ENCODE measurements around the gene PCGF3. TPM values are rescaled to one million over a fixed set of nuclear protein-coding genes. Genes with fewer than 3 reads are reported as not detected.

PCGF3 gene, protein sequence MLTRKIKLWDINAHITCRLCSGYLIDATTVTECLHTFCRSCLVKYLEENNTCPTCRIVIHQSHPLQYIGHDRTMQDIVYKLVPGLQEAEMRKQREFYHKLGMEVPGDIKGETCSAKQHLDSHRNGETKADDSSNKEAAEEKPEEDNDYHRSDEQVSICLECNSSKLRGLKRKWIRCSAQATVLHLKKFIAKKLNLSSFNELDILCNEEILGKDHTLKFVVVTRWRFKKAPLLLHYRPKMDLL
- total RNA-seq (2014; rRNA removed; shearing (Covaris generic)), result 25.3 and 33.3 TPM in 2 replicates

DNA sequence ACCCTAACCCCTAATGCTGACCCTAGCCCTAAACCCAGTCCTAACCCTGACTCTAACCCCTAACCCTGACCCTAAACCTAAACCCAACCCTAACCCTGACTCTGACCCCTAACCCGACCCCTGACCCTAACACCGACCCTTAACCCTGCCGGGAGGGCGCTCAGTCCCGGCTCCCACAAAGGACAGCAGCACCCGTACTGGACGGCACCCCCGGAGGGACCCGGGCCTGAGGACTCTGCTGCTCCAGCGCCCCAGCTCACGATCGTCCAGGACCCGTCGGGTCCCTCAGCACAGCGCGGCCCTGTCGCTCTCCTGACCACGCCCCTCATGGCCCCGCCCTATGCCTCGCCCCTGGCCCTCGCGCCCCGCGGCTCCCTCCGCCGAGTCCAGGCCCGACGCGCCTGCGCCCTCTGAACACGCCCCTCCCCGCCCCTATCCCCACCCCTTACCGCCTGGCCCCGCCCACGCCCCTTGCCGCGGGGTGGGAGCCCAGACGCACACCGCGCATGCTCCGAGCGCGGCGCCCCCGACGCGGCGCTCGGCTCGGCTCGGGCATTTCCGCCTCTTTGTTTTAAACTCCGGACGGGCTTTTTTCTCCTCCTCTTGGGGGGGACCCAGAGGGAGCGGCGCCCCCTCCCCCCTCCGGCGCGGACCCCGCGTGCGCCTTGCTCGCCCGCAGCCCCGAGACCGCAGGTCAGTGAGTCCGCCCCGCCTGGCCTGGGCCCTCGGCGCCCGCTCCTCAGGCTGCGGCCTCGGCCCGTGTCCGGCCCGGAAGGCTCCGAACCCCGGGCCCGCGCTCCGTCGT lies at the start of gene PCGF3:
PCGF3 (plus strand) TSS at position 555 of the 805 bp plus-strand sequence. CDS start 27,849 bp downstream, outside the sequence.
- DNase-seq (ENCODE audit: low read depth), result peak; percentile 87

DNA sequence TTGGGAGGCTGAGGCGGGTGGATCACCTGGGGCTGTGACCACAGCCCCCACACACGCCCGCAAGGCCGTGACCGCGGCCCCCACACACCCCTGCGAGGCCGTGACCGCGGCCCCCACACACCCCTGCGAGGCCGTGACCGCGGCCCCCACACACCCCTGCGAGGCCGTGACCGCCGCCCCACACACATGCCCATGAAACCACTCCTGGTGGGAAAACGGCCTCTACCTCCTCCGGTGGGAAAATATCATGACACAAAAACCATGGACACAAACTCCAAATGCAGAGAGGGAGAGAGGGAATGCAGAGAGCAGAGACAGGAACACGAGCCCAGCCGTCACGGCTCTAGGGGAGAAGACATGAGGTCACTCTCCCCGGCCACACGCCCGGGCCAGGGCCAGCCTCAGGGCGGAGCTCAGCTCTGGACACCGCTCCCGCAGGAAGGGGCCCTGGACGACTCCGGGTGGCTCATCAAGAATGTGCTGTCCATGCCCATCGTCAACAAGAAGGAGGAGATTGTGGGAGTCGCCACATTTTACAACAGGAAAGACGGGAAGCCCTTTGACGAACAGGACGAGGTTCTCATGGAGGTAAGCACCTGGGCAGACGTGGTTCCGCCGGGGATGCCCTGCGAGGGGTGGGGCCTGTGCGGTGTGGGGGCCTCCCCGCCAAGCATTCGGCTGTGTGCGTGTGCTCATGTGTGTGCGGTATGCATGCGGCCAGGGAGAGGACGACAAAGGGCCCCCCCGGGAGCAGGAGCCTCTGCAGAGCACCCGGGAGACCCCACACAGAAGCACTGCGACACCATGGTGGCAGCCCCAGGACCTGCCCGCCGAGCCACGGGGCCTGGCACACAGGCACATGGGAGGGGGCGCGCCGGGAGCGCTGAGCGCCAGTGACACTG lies 48.9 kb upstream of the PCGF3 start:
- DNase-seq (ENCODE audit: low read depth), result no peak

- no peak for DNase-seq (ENCODE audit: low read depth)
Observed at GRCh38 chr4:657338-657833, 48.2 kb upstream of the PCGF3 start.

DNA sequence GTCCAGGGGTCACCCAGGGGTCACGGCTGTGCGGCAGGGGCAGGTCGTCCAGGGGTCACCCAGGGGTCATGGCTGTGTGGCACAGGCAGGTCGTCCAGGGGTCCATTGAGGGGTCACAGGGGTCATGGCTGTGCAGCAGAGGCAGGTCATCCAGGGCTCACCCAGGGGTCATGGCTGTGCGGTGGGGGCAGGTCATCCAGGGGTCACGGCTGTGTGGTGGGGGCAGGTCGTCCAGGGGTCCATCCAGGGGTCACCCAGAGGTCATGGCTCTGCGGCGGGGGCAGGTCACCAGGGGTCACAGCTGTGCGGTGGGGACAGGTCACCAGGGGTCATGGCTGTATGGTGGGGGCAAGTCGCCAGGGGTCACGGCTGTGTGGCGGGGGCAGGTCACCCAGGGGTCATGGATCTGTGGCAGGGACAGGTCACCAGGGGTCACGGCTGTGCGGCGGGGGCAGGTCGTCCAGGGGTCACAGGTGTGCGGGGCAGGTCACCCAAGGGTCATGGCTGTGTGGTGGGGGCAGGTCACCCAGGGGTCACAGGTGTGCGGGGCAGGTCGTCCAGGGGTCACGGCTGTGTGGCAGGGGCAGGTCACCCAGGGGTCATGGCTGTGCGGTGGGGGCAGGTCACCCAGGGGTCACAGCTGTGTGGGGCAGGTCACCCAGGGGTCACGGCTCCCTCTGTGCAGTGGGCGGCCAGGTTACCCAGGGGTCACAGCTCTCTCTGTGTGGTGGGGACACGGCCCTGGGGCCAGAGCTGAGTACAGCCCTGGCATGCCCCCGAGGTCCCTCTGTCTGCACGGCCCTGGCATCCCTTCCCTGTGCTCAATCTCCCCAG lies 47.6 kb upstream of the PCGF3 start:
- no peak for DNase-seq (ENCODE audit: low read depth)

GRCh38 chr4:658681-659667 lies 46.7 kb upstream of the PCGF3 start:
- no peak for DNase-seq (ENCODE audit: low read depth)

- no peak for DNase-seq (ENCODE audit: low read depth)
Observed at GRCh38 chr4:659851-660250, 45.8 kb upstream of the PCGF3 start.

GRCh38 chr4:660401-660800 lies 45.2 kb upstream of the PCGF3 start:
- no peak for DNase-seq (ENCODE audit: low read depth)

- no peak for DNase-seq (ENCODE audit: low read depth)
Observed at GRCh38 chr4:661231-661630, 44.4 kb upstream of the PCGF3 start.

DNA sequence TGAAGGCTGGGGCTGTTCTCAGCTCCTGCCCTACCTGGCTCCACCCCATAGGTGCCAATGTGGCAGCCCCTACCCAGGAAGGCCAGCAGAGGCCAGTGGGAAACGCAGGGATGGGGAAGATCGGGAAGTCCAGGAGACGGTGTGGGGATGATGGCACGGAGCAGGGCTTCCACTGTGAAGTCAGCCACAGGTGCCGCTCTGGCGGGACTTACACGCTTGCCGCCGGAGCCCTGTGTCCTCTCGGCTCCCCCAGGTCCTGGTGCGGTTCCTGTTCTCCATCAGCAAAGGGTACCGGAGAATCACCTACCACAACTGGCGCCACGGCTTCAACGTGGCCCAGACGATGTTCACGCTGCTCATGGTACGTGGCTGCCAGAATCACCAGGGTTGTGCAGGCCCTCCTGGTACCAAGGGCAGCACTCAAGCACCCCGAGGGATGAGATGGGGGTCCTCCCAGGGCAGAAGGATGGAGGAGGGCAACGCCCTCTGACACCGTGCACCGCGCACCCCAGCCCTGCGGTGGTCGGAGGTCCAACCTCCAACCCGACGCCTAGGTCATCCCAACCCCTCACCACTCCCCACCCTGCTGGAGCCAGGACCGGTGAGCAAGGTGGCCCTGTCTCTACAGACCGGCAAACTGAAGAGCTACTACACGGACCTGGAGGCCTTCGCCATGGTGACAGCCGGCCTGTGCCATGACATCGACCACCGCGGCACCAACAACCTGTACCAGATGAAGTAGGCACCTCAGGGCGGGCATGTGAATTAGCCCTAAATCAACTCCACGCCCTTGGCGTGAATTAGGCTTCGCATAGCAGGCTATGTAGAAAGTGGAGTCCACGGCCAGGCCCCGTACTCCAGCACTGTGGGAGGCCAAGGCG lies 43.5 kb upstream of the PCGF3 start:
- no peak for DNase-seq (ENCODE audit: low read depth)

DNA sequence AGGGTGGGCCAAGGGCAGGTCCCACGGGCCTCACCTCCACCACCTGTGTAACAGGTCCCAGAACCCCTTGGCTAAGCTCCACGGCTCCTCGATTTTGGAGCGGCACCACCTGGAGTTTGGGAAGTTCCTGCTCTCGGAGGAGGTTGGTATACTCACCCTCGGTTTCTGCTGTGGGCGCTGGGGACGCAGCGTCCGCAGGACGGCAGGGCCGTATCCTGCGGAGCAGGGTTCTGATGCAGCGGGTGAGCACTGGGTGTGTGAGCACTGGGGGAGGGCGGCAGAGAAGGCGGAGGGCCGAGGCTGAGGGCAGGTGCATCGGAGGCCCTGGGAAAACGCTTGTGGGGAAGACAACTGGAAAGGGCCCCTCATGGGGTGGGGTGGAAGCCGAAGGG lies 42.6 kb upstream of the PCGF3 start:
- no peak for DNase-seq (ENCODE audit: low read depth)

GRCh38 chr4:663438-664428 lies 41.9 kb upstream of the PCGF3 start:
- DNase-seq (ENCODE audit: low read depth), result no peak

- no peak for DNase-seq (ENCODE audit: low read depth)
Observed at GRCh38 chr4:664713-665231, 40.9 kb upstream of the PCGF3 start.

DNA sequence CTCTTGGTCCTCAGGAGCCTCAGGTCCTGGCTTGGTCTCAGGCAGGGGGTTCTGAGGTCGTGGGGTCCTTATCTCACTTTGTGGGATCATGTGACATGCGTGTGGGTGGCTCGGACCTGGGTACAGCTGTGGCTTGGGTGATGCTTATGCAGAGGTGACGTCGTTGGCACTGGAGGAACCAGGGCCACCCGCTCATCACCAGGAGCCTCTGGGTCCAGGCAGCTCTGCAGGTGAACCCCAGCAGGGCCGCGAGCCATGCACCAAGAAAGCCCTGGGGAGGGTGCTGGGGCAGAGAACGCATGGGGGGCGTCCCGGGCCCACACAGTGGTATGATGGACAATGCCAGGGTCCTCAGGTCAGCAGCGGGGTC lies 40.3 kb upstream of the PCGF3 start:
- no peak for DNase-seq (ENCODE audit: low read depth)

DNA sequence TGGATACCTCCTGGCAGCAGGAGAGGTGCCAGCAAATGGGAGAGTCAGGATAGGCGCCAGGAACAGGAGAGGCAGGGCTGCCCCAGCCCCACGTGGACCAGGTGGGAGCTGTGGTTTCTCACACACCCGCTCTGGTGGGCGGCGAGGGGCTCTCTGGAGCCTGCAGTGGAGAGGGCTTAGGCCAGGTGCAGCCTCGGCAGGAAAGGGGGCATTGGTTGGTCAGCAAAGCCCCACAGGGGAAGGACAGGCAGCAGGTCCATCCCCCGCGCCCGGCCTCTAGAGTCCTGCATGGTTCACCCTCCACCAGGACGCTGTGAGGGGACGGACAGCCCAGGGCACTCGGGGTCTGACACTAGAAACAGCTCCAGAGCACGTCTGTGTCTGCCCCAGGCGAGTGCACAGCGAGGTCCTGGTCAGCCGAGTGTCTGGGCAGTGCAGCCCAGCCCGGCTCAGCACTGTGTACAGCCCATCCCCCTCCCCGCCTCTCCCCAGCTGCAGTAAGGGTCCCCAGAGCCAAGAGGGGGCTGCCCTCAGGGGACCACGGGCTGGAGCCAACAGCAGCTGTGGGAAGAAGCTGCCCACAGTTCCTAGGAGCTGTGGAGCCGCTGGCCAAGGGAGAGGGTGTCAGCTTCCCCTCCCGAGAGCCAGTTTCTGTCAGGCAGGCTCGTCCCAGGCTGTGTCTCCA lies 39.7 kb upstream of the PCGF3 start:
- no peak for DNase-seq (ENCODE audit: low read depth)

GRCh38 chr4:666436-666810 lies 39.2 kb upstream of the PCGF3 start:
- no peak for DNase-seq (ENCODE audit: low read depth)

- DNase-seq (ENCODE audit: low read depth), result no peak
Observed at GRCh38 chr4:666822-667544, 38.6 kb upstream of the PCGF3 start.

All from M059J (cell line).